Umbilical cord (tissue), 2 donors: ENCODE data around the gene DUOXA1. TPM values are rescaled to one million over a fixed set of nuclear protein-coding genes. Genes with fewer than 3 reads are reported as not detected.
"Not testable (repeated sequence)": the region's sequence is repeated elsewhere in the genome, so short reads cannot be mapped to it uniquely, and the experiment has no call there.

Source experiments
- DNase-seq: peaks from one replicate; pipeline ENCODE4 v3.0.0-alpha.2; 2015; ENCODE audit warnings: low spot score
- total RNA-seq: library from RNA; depleted of rRNA; stranded (reverse); fragments of >200 nt; gene quantifications from one replicate; pipeline ENCODE4 v1.2.3, GENCODE V29; 2014; ENCODE audit warnings: low replicate concordance; ENCODE audit not compliant: insufficient read depth

DUOXA1 gene
- total RNA-seq, 1 donor from 2014 or later = 3.1 TPM

GRCh38 chr15:45151998-45152828 is 22.5 kb upstream of the DUOXA1 start:
- no peak for DNase-seq

- no peak for DNase-seq
Measured at GRCh38 chr15:45150997-45151396, 21.3 kb upstream of the DUOXA1 start.

- DNase-seq = no peak
Measured at GRCh38 chr15:45150481-45150880, 20.8 kb upstream of the DUOXA1 start.

DNA sequence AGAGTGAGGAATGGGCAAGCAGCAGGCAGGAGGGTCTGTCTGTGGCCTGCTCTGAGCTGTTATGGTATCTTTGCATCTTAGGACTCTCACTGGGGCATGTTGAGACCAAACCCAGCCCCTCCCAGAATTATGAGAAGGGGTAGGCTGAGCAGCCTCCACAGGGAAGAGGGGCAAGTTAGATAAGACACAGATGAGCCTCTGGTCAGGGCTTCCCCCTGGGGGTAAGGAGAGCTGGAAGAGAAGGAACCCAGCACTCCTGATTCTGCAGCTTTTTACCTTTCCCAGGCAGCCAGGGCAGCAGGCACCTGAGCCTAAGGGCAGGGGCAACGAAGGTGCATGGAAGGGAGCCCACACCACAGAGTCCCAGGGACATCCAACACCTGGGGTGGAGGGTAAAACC is 19.4 kb upstream of the DUOXA1 start:
- DNase-seq = peak; percentile 39

- DNase-seq = no peak
Measured at GRCh38 chr15:45148076-45149059, 18.7 kb upstream of the DUOXA1 start.

- no peak for DNase-seq
Measured at GRCh38 chr15:45147606-45148005, 17.9 kb upstream of the DUOXA1 start.

GRCh38 chr15:45146405-45146804 is 16.7 kb upstream of the DUOXA1 start:
- no peak for DNase-seq

DNA sequence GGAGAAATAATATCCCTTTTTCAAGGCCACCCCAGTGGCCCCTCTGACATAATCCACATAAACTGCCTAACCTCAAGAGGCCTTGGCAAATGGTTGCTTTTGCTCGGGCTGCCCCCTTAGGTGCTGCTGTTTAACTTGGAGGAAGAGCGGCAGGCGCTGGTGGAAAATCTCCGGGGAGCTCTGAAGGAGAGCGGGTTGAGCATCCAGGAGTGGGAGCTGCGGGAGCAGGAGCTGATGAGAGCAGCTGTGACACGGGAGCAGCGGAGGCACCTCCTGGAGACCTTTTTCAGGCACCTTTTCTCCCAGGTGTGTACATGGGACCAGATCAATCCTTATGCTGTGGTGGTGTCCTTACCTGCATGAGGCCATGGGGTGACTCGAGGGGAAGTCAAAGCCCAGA is 15.1 kb upstream of the DUOXA1 start:
- DNase-seq = no peak

GRCh38 chr15:45143946-45144345 is 14.3 kb upstream of the DUOXA1 start:
- DNase-seq = no peak

- no peak for DNase-seq
Measured at GRCh38 chr15:45143056-45143455, 13.4 kb upstream of the DUOXA1 start.

DNA sequence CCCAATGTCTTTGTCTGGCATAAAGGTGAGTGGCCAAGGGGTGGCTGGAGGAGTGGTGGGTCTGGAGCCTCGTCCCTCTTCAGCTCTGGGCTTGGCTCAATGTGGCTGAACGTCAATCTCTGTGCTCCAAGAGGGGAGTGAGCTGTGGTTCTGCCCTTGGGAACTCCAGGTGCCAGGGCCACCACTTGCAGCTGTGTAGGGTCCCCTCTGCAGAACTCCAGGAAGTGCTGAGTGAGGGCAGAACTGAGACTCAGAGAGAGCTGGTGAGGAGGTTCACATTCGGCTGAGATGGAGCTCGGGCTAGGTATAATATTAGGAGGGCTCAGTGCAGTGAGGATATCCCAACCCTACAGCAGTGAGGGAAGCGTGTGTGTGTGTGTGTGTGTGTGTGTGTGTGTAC is 11.7 kb upstream of the DUOXA1 start:
- DNase-seq = no peak

DNA sequence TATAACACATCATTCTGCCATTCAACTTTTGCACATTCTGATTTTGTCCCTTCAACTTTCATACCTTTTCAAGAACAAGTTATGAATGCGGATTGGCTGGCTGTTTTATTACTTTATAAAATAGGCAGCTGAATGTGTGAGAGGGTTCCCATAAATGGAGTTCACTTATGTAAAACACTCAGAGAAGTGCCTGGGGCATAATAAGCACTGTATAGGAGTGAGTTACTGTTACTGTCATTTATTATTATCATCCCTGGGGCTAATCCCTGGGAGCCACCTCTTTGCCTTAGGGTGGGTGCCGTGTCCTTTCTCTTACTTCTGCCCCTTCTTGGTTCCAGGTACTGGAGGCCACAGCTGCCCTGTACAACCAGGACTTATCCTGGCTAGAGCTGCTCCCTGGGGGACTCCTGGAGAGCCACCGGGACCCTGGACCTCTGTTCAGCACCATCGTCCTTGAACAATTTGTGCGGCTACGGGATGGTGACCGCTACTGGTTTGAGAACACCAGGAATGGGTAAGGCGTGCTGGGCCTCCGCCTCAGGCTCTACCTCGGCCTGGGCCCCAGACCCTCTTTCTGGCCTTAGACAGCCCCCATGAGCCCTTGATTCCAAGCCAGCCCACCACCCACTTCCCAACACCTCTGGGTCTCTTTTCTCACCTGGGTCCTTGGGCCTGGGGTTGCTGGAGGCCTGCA is 11.0 kb upstream of the DUOXA1 start:
- DNase-seq = no peak

DNA sequence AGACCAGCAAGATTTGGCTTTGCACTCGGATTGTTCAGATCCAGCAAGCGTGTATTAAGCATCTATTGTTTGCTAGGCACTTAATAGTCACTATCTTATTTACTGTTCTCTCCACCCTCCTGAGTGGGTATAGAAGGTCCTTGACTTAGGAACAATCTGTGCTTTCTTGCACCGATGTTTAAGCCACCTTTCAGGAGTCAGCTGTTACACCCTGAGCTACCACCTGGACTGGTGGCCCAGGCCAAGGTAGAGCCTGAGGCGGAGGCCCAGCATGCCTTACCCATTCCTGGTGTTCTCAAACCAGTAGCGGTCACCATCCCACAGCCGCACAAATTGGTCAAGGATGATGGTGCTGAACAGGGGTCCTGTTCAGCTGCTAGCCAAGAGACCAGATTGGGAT is 10.1 kb upstream of the DUOXA1 start:
- DNase-seq = no peak

DNA sequence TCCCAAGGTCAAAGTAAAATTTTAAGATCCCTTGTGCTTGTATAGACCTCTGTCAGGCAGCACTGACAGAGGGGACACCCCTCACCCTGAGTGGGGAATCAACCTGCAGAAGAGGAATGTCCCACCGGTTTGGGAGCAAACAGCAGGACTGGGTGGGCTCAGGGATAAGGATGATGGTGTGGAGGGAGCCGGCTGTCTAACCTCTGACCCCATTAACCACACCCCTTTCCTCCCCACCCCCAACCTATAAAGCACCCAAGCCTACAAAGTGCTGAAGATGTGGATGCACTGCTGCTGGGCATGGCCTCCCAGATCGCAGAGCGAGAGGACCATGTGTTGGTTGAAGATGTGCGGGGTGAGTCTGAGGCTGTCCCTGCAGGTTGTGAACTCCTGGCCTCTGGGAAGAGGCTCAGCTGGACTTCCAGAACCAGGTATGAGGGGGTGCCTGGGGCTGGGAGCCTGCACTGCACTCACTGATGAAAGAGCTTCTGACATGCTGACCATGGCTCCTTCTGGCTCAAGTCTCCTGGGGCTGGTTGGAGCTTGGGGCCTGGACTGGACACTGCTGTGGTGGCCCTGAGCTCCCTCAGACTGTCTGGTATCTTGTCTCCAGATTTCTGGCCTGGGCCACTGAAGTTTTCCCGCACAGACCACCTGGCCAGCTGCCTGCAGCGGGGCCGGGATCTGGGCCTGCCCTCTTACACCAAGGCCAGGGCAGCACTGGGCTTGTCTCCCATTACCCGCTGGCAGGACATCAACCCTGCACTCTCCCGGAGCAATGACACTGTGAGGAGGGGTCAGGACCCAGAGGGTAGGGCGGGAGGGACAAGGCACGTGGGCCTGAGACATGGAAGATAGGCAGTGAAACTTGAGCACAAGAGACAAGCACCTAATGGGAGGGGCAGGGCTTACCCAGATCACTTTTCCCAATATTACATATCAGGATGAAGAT is 9.4 kb upstream of the DUOXA1 start:
- DNase-seq = no peak

DNA sequence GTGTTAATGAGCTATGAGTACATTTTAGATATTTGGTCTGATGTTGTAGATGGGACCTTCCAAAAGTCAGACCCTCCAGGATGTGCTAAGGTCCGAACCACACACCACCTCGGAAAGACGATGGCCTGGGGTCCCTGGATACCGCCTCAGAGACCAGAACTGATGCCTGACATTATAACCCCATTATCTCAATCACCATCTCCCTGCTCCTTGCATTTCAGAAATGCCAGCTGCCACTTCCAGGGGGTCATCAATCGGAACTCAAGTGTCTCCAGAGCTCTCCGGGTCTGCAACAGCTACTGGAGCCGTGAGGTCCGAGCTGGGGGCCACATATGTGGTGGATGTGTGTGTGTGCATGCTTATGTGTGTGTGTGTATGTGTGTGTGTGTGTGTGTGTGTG is 8.0 kb upstream of the DUOXA1 start:
- DNase-seq = no peak

DNA sequence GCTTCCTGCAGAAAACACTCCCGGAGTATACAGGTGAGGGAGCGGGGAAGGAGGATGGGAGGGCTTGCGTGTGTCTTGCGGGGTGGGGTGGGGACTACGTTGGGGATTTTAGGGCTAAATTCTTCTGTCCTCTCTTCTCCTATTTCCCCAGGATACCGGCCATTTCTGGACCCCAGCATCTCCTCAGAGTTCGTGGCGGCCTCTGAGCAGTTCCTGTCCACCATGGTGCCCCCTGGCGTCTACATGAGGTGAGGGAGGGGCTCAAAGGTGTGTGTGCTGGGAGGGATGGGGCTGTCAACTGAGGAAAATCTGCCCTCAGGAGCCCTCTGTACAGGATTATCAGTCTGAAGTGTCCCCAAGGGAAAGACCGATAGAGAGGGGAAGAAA is 6.7 kb upstream of the DUOXA1 start:
- DNase-seq = no peak

GRCh38 chr15:45135705-45136377 is 6.2 kb upstream of the DUOXA1 start:
- not testable (repeated sequence) for DNase-seq

DNA sequence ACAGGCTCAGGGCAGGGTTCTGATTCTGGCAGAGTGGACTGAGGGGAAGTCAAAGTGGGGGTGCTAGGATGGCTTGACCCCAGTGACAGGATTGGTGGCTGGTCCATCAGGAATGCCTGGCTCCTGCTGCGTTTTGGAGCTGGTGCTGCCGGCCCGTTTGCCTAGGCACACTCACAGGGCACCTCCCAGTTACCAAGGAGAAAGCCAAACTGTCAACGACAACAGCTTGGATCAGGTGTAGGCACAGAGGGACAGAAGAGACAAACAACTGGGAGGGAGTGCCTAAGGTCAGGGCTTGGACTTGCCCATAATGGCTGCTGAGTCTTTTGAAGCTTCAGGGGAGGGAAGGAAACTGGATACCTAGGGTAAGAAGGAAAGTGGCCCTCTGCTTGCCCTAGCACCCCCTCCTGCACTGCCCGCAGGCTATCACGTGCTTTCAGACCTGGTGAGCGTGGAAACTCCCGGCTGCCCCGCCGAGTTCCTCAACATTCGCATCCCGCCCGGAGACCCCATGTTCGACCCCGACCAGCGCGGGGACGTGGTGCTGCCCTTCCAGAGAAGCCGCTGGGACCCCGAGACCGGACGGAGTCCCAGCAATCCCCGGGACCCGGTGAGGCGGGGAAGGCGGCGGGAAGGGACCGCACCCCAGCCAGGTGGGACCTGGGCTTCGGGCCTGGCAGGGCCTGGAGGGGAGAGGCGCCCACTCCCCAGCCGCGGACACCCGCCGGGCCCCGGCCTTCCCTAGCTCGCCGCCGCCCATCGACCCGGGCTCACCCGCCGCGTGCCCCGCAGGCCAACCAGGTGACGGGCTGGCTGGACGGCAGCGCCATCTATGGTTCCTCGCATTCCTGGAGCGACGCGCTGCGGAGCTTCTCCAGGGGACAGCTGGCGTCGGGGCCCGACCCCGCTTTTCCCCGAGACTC is 5.3 kb upstream of the DUOXA1 start:
- no peak for DNase-seq

- no peak for DNase-seq
Measured at GRCh38 chr15:45134046-45134445, 4.4 kb upstream of the DUOXA1 start.
